ENCODE measurements around the gene KLK7. TPM values are rescaled to one million over a fixed set of nuclear protein-coding genes. Genes with fewer than 3 reads are reported as not detected.

Gene KLK7
- total RNA-seq, 6 donors from 2014 or later, result 0.30 to 1.1 TPM; not detected in 4

DNA sequence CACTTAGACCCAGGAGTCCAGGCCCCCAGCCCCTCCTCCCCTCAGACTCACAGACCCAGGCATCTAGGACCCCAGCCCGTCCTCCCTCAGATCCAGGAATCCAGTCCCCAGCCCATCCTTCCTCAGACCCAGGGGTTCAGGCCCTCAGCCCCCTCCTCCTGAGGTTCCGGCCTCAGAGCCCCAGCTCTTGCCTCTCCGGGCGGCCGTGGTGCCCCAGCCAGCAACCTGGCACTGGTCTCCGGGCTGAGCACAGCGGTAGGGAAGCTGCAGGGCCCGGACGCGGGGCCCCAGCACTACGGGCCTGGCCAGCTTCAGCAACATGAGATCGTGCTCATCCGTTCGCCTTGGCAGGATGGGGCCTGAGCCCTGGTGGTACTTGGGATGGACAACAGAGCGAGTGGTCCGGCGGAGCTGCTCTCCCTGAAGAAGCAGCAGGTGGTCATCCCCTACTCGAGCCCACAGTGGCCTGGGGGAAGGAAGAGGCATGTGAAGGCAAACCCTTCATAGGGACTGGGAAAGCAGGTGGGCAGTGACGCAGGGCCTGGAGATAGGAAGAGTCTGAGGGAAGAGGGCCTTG, 32.1 kb upstream of the KLK7 start:
- Histone ChIP-seq H3K27ac (no peak overlapping the region), H3K9me3 (no peaks in the 10 kb centered on the region), H3K36me3 (no peaks in the 10 kb centered on the region), H3K4me1 (peaks cover 8 to 38% (median 20%) of the 10 kb centered on the region in 4 donors), H3K27me3 (peaks cover 0 to 27% (median 12%) of the 10 kb centered on the region in 4 donors), H3K4me3 (no peak overlapping the region)
- WGBS, 2 donors, result 79 to 84% methylated on average over 8 to 19 of the region's 19 CpGs
- TF ChIP-seq EP300 (IDR thresholded peaks at IDR 0.05), result no peak
- no peak for TF ChIP-seq POLR2AphosphoS5 (IDR thresholded peaks at IDR 0.05)
- TF ChIP-seq POLR2A (IDR thresholded peaks at IDR 0.05), result no peak
- TF ChIP-seq, protein P1, sequence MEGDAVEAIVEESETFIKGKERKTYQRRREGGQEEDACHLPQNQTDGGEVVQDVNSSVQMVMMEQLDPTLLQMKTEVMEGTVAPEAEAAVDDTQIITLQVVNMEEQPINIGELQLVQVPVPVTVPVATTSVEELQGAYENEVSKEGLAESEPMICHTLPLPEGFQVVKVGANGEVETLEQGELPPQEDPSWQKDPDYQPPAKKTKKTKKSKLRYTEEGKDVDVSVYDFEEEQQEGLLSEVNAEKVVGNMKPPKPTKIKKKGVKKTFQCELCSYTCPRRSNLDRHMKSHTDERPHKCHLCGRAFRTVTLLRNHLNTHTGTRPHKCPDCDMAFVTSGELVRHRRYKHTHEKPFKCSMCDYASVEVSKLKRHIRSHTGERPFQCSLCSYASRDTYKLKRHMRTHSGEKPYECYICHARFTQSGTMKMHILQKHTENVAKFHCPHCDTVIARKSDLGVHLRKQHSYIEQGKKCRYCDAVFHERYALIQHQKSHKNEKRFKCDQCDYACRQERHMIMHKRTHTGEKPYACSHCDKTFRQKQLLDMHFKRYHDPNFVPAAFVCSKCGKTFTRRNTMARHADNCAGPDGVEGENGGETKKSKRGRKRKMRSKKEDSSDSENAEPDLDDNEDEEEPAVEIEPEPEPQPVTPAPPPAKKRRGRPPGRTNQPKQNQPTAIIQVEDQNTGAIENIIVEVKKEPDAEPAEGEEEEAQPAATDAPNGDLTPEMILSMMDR (IDR thresholded peaks at IDR 0.05), result no peak
- no peak for DNase-seq
- no peak for ATAC-seq (ENCODE audit: low FRiP score in 2 of 2)

DNA sequence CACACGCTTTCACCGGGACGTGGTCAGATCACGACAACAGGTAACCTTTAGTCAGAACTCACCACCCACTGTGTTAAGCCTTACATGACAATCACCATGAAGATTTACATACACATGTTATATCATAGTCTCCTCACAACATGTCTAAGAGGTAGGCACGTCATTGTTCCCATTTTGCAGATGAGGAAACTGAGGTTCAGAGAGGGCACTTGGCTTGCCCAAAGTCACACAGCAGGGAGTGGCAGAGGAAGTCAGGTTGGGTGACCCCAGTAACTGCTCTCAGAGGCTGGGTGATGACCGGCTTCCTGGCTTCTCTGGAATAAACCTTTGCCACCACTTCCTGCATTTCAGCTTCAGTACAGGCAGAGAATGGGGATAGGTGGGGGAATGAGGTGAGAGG, 30.5 kb upstream of the KLK7 start:
- Histone ChIP-seq H3K27me3 (peaks cover 0 to 20% (median 8%) of the 10 kb centered on the region in 4 donors), H3K4me3 (no peak overlapping the region), H3K27ac (no peak overlapping the region), H3K9me3 (no peaks in the 10 kb centered on the region), H3K4me1 (peaks cover 8 to 22% (median 14%) of the 10 kb centered on the region in 4 donors), H3K36me3 (no peaks in the 10 kb centered on the region)
- WGBS, 2 donors, result 78 to 85% methylated on average over 6 of the region's 6 CpGs
- no peak for ATAC-seq (ENCODE audit: low FRiP score in 2 of 2)
- TF ChIP-seq, protein P1 (IDR thresholded peaks at IDR 0.05), result no peak
- TF ChIP-seq EP300 (IDR thresholded peaks at IDR 0.05), result no peak
- DNase-seq, result no peak

DNA sequence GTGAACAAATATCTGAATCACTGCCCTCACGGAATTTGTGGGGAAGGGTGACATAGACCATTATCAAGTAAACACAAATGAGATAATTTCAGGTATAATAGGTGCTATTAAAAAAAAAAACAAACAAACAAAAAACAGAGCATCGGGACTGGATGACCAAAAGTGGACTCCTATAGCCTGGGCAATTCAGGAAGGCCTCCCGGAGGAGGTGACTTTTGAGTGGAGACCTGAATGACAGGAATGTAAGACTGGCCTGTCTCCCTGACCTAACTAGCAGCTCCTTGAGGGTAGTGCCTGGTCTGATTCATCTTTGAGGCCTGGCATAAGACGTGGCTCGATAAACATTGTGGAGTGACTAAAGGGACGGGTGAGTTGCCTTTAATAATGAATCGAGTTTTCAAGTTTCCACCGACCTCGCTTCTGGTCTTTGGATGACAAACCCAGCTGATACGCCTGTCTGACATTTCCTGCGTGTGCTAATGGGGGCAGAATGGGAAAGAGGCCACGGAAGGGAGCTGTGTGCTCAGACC, 29.0 kb upstream of the KLK7 start:
- Histone ChIP-seq H3K9me3 (no peaks in the 10 kb centered on the region), H3K27ac (no peak overlapping the region), H3K27me3 (peaks cover 0 to 11% (median 5%) of the 10 kb centered on the region in 4 donors), H3K4me1 (peaks cover 7 to 12% (median 8%) of the 10 kb centered on the region in 4 donors), H3K36me3 (no peaks in the 10 kb centered on the region), H3K4me3 (no peak overlapping the region)
- ATAC-seq (ENCODE audit: low FRiP score in 2 of 2), result no peak
- 74 to 76% methylated on average over 12 of the region's 12 CpGs for WGBS, 2 donors
- no peak for DNase-seq
- TF ChIP-seq POLR2A (IDR thresholded peaks at IDR 0.05) (no peak), POLR2AphosphoS5 (IDR thresholded peaks at IDR 0.05) (no peak), EP300 (IDR thresholded peaks at IDR 0.05) (no peak)
- TF ChIP-seq, protein P1 (IDR thresholded peaks at IDR 0.05), result no peak

DNA sequence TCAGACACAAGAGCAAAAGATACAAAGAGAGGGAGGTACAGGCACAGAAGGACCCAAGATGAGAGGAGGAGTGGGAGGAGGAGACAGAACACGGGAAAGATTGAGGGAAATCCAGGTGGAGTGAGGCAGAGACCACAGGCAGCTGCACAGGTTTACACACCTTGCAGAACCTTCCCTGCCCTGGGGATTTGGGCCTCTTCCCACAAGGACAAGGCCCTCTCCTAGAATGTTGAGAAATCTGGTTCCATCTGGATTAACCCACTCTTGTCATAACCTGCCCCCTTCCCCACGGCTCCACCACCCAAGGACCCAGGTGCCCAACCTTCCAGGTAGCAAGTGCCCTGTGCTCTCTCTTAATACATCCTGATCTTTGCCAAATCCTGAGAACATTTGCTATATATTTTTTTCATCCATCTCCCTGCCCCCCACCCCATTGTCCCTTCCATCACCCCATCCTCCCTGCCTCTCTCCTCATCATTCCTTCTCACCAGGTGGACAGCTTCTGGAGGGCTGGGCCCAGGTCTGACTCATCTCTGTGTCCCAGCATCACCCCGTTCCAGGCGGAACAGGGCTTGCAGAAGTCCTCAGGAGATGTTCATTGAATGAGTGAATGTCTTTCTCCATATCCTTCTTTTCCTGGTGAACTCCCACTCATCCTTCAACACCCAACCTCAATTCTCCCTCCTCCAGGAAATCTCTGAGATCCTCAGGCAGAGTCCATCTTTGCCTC, 26.5 kb upstream of the KLK7 start:
- WGBS, 2 donors, result 63 to 65% methylated on average over 4 of the region's 4 CpGs
- H3K27ac ChIP-seq, result no peak overlapping the region
- no peak for TF ChIP-seq EP300 (IDR thresholded peaks at IDR 0.05)
- no peak for TF ChIP-seq POLR2A (IDR thresholded peaks at IDR 0.05)
- TF ChIP-seq POLR2AphosphoS5 (IDR thresholded peaks at IDR 0.05), result no peak
- TF ChIP-seq, protein P1 (IDR thresholded peaks at IDR 0.05), result no peak
- no peaks in the 10 kb centered on the region for H3K36me3 ChIP-seq
- H3K4me1 ChIP-seq, result no peaks in the 10 kb centered on the region
- H3K4me3 ChIP-seq, result no peak overlapping the region
- H3K9me3 ChIP-seq, result no peaks in the 10 kb centered on the region
- DNase-seq, result no peak
- peaks cover 0 to 6% (median 0%) of the 10 kb centered on the region in 4 donors for H3K27me3 ChIP-seq
- no peak for ATAC-seq (ENCODE audit: low FRiP score in 2 of 2)
